ENCODE measurements around the gene KRTAP5-3. TPM values are rescaled to one million over a fixed set of nuclear protein-coding genes. Genes with fewer than 3 reads are reported as not detected.
"Not testable (repeated sequence)": the region's sequence is repeated elsewhere in the genome, so short reads cannot be mapped to it uniquely, and the experiment has no call there.

The KRTAP5-3 gene
- total RNA-seq, 3 donors from 2014 or later: not detected

DNA sequence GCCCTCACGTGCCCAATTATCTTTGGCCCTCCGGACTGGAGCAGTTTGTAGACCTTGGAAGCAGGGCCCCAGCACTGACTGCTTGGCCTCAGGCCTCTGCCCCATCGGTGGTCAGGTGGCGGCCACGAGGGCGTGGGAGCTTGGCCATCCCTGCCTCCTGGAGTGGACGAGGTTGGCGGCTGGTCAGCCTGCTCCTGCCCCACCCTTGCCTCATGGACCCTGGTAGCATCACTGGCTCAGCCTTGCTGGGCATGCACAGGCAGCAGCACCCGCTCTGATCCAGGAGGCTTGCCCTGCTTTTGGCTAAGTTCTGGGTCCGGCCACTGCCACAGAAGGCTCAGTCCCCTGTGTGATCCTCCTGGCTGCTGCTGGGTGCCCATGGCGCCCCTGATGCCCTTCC, 4.1 kb downstream of the KRTAP5-3 start:
- DNase-seq (no peak), ATAC-seq (no peak)
- Histone ChIP-seq H3K4me3 (no peak overlapping the region), H3K9me3 (no peaks in the 10 kb centered on the region), H3K4me1 (ENCODE audit: low read depth) (no peaks in the 10 kb centered on the region), H3K36me3 (ENCODE audit: low read depth) (no peaks in the 10 kb centered on the region)
- TF ChIP-seq, protein P1, sequence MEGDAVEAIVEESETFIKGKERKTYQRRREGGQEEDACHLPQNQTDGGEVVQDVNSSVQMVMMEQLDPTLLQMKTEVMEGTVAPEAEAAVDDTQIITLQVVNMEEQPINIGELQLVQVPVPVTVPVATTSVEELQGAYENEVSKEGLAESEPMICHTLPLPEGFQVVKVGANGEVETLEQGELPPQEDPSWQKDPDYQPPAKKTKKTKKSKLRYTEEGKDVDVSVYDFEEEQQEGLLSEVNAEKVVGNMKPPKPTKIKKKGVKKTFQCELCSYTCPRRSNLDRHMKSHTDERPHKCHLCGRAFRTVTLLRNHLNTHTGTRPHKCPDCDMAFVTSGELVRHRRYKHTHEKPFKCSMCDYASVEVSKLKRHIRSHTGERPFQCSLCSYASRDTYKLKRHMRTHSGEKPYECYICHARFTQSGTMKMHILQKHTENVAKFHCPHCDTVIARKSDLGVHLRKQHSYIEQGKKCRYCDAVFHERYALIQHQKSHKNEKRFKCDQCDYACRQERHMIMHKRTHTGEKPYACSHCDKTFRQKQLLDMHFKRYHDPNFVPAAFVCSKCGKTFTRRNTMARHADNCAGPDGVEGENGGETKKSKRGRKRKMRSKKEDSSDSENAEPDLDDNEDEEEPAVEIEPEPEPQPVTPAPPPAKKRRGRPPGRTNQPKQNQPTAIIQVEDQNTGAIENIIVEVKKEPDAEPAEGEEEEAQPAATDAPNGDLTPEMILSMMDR (IDR thresholded peaks at IDR 0.05): no peak
- intact Hi-C loops (cut with DNase I, micrococcal nuclease): no loop called here

DNA sequence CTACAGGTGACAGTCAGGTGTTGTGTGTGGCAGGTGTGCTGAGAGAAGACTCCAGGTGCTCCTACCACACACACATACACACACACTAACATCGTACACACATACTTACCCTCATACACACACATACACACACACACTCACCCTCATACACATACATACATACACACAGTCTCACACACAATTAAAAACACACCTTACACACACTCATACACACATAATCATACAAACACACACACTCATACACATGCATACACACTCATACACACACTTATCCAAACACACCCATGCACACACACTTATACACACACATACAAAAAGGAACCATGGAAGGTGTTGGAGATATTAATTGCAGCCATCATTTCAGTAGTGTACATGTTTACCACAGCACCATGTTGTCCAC, 4.6 kb downstream of the KRTAP5-3 start:
- TF ChIP-seq, protein P1 (IDR thresholded peaks at IDR 0.05): no peak
- no peaks in the 10 kb centered on the region for H3K4me1 ChIP-seq (ENCODE audit: low read depth)
- no peaks in the 10 kb centered on the region for H3K9me3 ChIP-seq
- DNase-seq: no peak
- H3K4me3 ChIP-seq: no peak overlapping the region
- ATAC-seq: no peak
- no peaks in the 10 kb centered on the region for H3K36me3 ChIP-seq (ENCODE audit: low read depth)
- intact Hi-C loops (cut with DNase I, micrococcal nuclease): no loop called here

DNA sequence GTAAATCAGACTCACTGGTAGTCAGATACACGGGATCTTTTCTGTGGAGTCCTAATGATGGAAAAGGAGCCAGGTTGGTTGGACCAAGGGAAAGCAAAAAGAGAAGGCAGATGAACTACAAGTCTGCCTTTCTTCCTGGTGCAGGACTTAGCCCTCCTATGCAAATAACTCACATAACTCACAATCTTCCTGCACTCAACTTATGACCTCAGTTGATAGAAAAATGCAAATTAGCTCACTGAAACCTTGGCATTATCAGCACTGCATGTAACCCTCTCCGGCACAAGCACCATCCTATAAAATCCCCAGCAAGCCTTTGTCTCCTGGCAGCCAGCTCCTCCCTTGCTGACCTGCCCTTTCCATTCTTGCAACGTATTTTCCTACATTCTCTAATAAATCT, 6.6 kb downstream of the KRTAP5-3 start:
- H3K4me3 ChIP-seq; intact Hi-C loops (cut with DNase I, micrococcal nuclease); DNase-seq; H3K4me1 ChIP-seq (ENCODE audit: low read depth); H3K9me3 ChIP-seq; H3K36me3 ChIP-seq (ENCODE audit: low read depth): not testable (repeated sequence)
- peak; percentile 88 for ATAC-seq

DNA sequence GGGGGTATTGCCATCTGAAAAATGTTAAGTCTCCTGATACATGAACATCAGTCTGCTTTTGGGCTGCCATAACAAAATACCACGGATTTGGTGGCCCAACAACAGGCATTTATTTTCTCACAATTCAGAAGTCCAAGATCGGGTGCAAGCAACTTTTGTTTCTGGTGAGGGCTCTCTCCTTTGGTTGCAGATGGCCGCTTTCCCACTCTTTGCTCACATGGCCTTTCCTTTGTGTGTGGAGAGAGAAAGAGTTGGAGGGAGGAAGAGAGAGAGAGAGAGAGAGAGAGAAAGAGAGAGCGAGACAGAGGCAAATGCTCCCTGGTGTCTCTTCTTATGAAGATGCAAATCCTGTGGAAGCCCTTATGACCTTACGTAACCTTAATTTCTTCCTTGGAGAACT, 7.6 kb downstream of the KRTAP5-3 start:
- ATAC-seq: no peak

DNA sequence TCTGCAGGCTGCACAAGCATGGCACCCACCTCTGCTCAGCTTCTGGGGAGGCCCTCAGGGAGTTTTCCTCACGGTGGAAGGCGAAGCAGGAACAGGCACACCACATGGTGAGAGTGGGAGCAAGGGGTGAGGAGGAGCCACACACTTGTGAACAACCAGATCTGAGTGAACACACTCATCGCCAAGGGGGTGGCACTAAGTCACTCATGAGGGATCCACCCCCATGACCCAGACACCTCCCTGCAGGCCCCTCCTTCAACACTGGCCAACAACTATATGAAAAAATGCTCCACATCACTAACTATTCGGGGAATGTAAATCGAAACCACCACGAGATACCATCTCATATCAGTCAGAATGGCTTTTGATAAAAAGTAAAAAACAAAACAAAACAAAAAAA, 9.4 kb downstream of the KRTAP5-3 start:
- Histone ChIP-seq H3K36me3 (ENCODE audit: low read depth) (no peaks in the 10 kb centered on the region), H3K9me3 (no peaks in the 10 kb centered on the region), H3K4me1 (ENCODE audit: low read depth) (peaks cover 4% of the 10 kb centered on the region), H3K4me3 (no peak overlapping the region)
- DNase-seq: no peak
- TF ChIP-seq, protein P1 (IDR thresholded peaks at IDR 0.05): no peak
- intact Hi-C loops (cut with DNase I, micrococcal nuclease): no loop called here
- ATAC-seq: no peak

More for the DNA sequence above, 7.6 kb downstream of the KRTAP5-3 start:
- Histone ChIP-seq H3K36me3 (ENCODE audit: low read depth) (no peaks in the 10 kb centered on the region), H3K9me3 (no peaks in the 10 kb centered on the region), H3K4me3 (no peak overlapping the region), H3K4me1 (ENCODE audit: low read depth) (peaks cover 4% of the 10 kb centered on the region)
- no peak for DNase-seq
- TF ChIP-seq, protein P1 (IDR thresholded peaks at IDR 0.05): no peak
- intact Hi-C loops (cut with DNase I, micrococcal nuclease): no loop called here

DNA sequence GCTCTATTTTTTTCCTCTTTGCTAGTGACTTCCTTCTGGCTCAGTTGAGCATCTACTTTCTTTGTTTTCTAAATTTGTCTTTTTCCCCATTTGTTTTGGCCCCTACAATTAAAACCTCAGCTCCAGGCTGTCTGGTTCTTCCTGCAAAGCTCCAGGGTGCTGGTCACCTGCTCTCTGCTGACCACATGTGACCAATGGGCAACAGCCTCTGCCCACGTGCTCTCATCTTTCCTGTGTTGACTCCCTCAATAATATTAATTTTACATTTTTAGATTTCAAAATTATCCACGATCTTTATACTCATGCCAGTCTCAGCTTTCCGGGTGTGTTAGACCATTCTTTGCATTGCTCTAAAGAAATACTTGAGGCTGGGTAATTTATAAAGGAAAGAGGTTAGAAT, 9.9 kb downstream of the KRTAP5-3 start:
- H3K4me3 ChIP-seq; H3K36me3 ChIP-seq (ENCODE audit: low read depth); intact Hi-C loops (cut with DNase I, micrococcal nuclease): not testable (repeated sequence)

DNA sequence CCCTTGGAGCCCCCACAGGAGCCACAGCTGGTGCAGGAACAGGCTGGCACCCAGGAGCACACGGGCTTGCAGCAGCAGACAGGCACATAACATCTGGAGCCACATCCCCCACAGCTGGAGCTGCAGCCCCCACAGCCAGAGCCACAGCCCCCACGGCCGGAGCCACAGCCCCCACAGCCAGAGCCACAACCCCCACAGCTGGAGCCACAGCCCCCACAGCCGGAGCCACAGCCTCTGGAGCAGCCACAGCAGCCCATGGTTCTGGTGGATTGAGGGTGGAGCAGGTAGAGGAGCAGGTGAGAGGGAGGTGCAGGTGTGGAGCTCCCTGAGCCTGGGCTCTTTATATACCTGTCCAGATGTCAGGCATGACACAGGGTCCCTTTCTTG, 10.3 kb downstream of the KRTAP5-3 start, which contains the start of gene KRTAP5-2:
Gene KRTAP5-2 (minus strand): TSS at position 301 of the 387 bp plus-strand sequence. CDS start 44 bp downstream, at position 257.
- intact Hi-C loops (cut with DNase I, micrococcal nuclease): no loop called here
- TF ChIP-seq, protein P1 (IDR thresholded peaks at IDR 0.05): no peak
- Histone ChIP-seq H3K36me3 (ENCODE audit: low read depth) (no peaks in the 10 kb centered on the region), H3K4me1 (ENCODE audit: low read depth) (peaks cover 4% of the 10 kb centered on the region), H3K4me3 (no peak within 1 kb of the TSS), H3K9me3 (no peaks in the 10 kb centered on the region)
- no peak for ATAC-seq
- DNase-seq: no peak

More for the DNA sequence above, 9.9 kb downstream of the KRTAP5-3 start:
- H3K9me3 ChIP-seq; H3K4me1 ChIP-seq (ENCODE audit: low read depth); DNase-seq; ATAC-seq: not testable (repeated sequence)
